GM12878 (cell line): ENCODE results near the gene PDZRN3.

ENCODE experiments used
- ATF3 ChIP-seq: IDR thresholded peaks from 2 replicates; pipeline ENCODE4 v1.6.1; 2011; ENCODE audit warnings: low read depth, mild to moderate bottlenecking, low read length, moderate library complexity, borderline replicate concordance; ENCODE audit errors: extremely low read depth
- CHD2 ChIP-seq: IDR thresholded peaks from 2 replicates; pipeline ENCODE4 v1.6.1; 2011; ENCODE audit warnings: low read depth, low read length, improper control_type of control experiment, borderline replicate concordance
- CREB1 ChIP-seq: IDR thresholded peaks from 2 replicates; pipeline ENCODE4 v1.6.1; 2012; ENCODE audit warnings: low read depth, mild to moderate bottlenecking, inconsistent platforms
- MXI1 ChIP-seq: fragments of 150-350 bp; IDR thresholded peaks from 2 replicates; pipeline ENCODE4 v1.6.1; 2011; ENCODE audit warnings: low read depth, mild to moderate bottlenecking, inconsistent platforms, low read length, improper control_type of control experiment
- TAF1 ChIP-seq: IDR thresholded peaks from 2 replicates; pipeline ENCODE4 v1.6.1; 2011; ENCODE audit warnings: mild to moderate bottlenecking, low read depth, low read length, borderline replicate concordance
- TCF12 ChIP-seq: IDR thresholded peaks from 2 replicates; pipeline ENCODE4 v1.6.1; 2011; ENCODE audit warnings: low read depth, mild to moderate bottlenecking, low read length
- ZBTB11 ChIP-seq: fragments of 450-650 bp; formaldehyde crosslinking; IDR thresholded peaks from 2 replicates; pipeline ENCODE4 v1.5.0; 2022; ENCODE audit warnings: mild to moderate bottlenecking, missing genetic modification characterization
- TF ChIP-seq, protein P1 (sequence below): IDR thresholded peaks from 2 replicates; pipeline ENCODE4 v1.6.1; 2012; ENCODE audit warnings: low read depth, low read length, improper control_type of control experiment
- TF ChIP-seq, protein P2 (sequence below), 3 experiments: IDR thresholded peaks in 2 of 3; conservative IDR thresholded peaks in 1 of 3; 2 replicates each; pipeline ENCODE4 v1.5.1; 2011; ENCODE audit warnings: low read depth in 3 of 3, low read length in 3 of 3, mild to moderate bottlenecking in 3 of 3, control low read depth in 2 of 3, moderate library complexity in 2 of 3, inconsistent platforms in 1 of 3, mixed read lengths in 1 of 3; ENCODE audit not compliant: control insufficient read depth in 2 of 3, insufficient read depth in 1 of 3; ENCODE audit errors: extremely low read depth in 1 of 3

DNA sequence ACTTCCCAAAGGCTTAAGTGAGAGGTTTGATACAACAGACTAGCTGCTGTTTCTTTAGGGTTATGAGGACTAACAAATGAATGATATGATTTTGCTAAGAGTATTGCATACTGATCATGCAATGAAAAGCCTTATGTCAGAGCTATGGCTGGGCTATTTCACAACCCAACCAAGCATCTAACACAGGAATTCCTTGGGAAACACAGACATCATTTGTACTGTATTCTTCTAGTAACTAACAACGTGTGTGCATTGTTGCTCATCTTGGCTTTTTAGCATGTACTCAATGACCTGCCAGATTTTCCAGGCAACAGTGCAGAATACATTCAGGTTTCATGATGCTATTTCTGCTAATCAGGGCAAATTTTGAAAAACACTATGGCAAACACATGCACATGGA is 19.3 kb downstream of the PDZRN3 start:
- TF ChIP-seq, protein P1, sequence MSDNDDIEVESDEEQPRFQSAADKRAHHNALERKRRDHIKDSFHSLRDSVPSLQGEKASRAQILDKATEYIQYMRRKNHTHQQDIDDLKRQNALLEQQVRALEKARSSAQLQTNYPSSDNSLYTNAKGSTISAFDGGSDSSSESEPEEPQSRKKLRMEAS: no peak
- TF ChIP-seq, protein P2, sequence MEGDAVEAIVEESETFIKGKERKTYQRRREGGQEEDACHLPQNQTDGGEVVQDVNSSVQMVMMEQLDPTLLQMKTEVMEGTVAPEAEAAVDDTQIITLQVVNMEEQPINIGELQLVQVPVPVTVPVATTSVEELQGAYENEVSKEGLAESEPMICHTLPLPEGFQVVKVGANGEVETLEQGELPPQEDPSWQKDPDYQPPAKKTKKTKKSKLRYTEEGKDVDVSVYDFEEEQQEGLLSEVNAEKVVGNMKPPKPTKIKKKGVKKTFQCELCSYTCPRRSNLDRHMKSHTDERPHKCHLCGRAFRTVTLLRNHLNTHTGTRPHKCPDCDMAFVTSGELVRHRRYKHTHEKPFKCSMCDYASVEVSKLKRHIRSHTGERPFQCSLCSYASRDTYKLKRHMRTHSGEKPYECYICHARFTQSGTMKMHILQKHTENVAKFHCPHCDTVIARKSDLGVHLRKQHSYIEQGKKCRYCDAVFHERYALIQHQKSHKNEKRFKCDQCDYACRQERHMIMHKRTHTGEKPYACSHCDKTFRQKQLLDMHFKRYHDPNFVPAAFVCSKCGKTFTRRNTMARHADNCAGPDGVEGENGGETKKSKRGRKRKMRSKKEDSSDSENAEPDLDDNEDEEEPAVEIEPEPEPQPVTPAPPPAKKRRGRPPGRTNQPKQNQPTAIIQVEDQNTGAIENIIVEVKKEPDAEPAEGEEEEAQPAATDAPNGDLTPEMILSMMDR (IDR thresholded peaks at IDR 0.05 in 2 of 3, conservative IDR thresholded peaks at IDR 0.05 in 1 of 3; ENCODE audit: control insufficient read depth in 2 of 3, extremely low read depth in 1 of 3, insufficient read depth in 1 of 3, low read depth in 3 of 3, low read length in 3 of 3): no peak
- TF ChIP-seq MXI1: no peak
- TF ChIP-seq CHD2: no peak
- no peak for TF ChIP-seq TAF1
- TF ChIP-seq ZBTB11 (CRISPR knock-in tag): no peak
- no peak for TF ChIP-seq ATF3
- TF ChIP-seq CREB1: no peak
- TF ChIP-seq TCF12: no peak
